Fibroblast of lung (primary cell): Measurements from ENCODE around the gene COX4I2.

Experiments
- EZH2 ChIP-seq: IDR thresholded peaks from 2 replicates; pipeline ENCODE4 v1.5.1; 2012; ENCODE audit warnings: low read length, control low read depth, mild to moderate bottlenecking; ENCODE audit errors: missing control alignments
- TF ChIP-seq, protein P1 (sequence below), 2 donors: IDR thresholded peaks in 1 of 2; conservative IDR thresholded peaks in 1 of 2; 1 replicate in 1 of 2; 2 replicates in 1 of 2; pipeline ENCODE4 v1.5.1; 2011 to 2012; ENCODE audit warnings: low read length in 2 of 2, control low read depth in 1 of 2, inconsistent platforms in 1 of 2, low read depth in 1 of 2, mild to moderate bottlenecking in 1 of 2

DNA sequence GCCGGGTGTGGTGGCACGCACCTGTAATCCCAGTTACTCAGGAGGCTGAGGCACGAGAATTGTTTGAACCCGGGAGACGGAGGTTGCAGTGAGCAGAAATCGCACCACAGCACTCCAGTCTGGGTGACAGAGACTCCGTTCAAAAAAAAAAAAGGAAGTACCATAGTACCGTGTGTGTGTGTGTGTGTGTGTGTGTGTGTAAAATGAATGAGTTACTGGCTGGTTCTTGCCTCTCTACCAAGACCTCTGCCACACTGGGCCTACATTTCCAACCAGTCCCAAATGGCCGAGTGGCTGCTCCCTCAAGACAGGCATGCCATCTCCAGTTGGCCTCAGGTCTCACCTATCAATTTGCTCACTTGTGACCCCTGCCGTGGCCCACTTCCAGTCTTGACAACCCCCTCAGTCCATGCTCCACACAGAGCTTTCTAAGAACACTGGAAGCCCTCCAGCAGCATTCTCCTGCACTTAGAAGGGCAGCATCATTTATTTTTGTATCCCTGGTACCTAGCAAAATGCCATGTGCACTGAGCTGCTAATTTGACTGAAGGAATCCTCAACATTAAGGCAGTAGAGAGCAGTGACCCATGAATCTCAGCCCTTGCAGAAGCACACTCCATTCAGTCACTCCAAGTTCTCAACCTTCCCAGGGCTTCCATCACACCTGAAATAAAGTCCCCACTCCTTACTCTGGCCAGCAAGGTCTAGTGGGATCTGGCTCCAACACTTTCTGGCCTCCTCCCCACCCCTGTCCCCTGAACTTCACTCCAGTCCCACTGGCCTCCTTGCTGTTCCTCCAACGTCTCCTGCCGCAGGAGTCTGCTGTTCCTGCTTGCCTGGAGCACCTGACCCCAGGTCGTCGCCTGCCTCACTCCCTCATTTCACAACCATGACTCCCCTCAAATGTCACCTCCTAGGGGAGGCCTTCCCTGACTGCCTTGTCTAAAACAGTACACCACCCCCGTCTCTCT, 29.9 kb downstream of the COX4I2 start:
- TF ChIP-seq, protein P1, sequence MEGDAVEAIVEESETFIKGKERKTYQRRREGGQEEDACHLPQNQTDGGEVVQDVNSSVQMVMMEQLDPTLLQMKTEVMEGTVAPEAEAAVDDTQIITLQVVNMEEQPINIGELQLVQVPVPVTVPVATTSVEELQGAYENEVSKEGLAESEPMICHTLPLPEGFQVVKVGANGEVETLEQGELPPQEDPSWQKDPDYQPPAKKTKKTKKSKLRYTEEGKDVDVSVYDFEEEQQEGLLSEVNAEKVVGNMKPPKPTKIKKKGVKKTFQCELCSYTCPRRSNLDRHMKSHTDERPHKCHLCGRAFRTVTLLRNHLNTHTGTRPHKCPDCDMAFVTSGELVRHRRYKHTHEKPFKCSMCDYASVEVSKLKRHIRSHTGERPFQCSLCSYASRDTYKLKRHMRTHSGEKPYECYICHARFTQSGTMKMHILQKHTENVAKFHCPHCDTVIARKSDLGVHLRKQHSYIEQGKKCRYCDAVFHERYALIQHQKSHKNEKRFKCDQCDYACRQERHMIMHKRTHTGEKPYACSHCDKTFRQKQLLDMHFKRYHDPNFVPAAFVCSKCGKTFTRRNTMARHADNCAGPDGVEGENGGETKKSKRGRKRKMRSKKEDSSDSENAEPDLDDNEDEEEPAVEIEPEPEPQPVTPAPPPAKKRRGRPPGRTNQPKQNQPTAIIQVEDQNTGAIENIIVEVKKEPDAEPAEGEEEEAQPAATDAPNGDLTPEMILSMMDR (conservative IDR thresholded peaks at IDR 0.05 in 1 of 2, IDR thresholded peaks at IDR 0.05 in 1 of 2; ENCODE audit: low read depth in 1 of 2, low read length in 2 of 2) = no peak
- TF ChIP-seq EZH2 = no peak
